GM23248 (cell line): ENCODE data around the gene ABCG4. TPM values are rescaled to one million over a fixed set of nuclear protein-coding genes. Genes with fewer than 3 reads are reported as not detected.

Experiments
- DNase-seq: peaks from one replicate; pipeline ENCODE4 v3.0.0-alpha.2; 2015
- H2AFZ ChIP-seq: fragments of 200-600 bp; sonication (generic); 2 replicates; pipeline ENCODE4 v1.6.1; 2016; ENCODE audit warnings: antibody characterized with exemption
- H3F3A ChIP-seq: fragments of 200-600 bp; sonication (generic); 2 replicates; pipeline ENCODE4 v1.6.1; 2016; ENCODE audit warnings: mild to moderate bottlenecking, antibody characterized with exemption, mixed run types; ENCODE audit not compliant: insufficient read depth
- H3K27ac ChIP-seq: fragments of 200-600 bp; sonication (generic); 2 replicates; pipeline ENCODE4 v1.5.1; 2016; ENCODE audit warnings: mild to moderate bottlenecking
- H3K27me3 ChIP-seq: fragments of 200-600 bp; sonication (generic); replicated peaks from 2 replicates; pipeline ENCODE4 v1.6.1; 2016; ENCODE audit warnings: mild to moderate bottlenecking; ENCODE audit not compliant: insufficient read depth
- H3K36me3 ChIP-seq: fragments of 200-600 bp; sonication (generic); 2 replicates; pipeline ENCODE4 v1.6.1; 2016; ENCODE audit warnings: low read depth, mild to moderate bottlenecking
- H3K4me1 ChIP-seq: fragments of 200-600 bp; sonication (generic); 2 replicates; pipeline ENCODE4 v1.6.1; 2016; ENCODE audit warnings: mild to moderate bottlenecking; ENCODE audit not compliant: insufficient read depth
- H3K4me2 ChIP-seq: fragments of 200-600 bp; sonication (generic); one replicate; pipeline ENCODE4 v1.6.1; 2016; ENCODE audit warnings: mild to moderate bottlenecking; ENCODE audit not compliant: unreplicated experiment
- H3K4me3 ChIP-seq: fragments of 200-600 bp; sonication (generic); 2 replicates; pipeline ENCODE4 v1.5.1; 2016; ENCODE audit warnings: mild to moderate bottlenecking
- H3K79me2 ChIP-seq: fragments of 200-600 bp; sonication (generic); 2 replicates; pipeline ENCODE4 v1.6.1; 2016; ENCODE audit warnings: mild to moderate bottlenecking; ENCODE audit not compliant: insufficient read depth
- H3K9ac ChIP-seq: fragments of 200-600 bp; sonication (generic); 2 replicates; pipeline ENCODE4 v1.6.1; 2016; ENCODE audit warnings: mild to moderate bottlenecking
- H3K9me2 ChIP-seq: fragments of 200-600 bp; sonication (generic); 2 replicates; pipeline ENCODE4 v1.6.1; 2016; ENCODE audit warnings: mixed run types, mild to moderate bottlenecking, moderate library complexity; ENCODE audit not compliant: insufficient read depth
- H3K9me3 ChIP-seq: fragments of 200-600 bp; sonication (generic); one replicate; pipeline ENCODE4 v1.6.1; 2017; ENCODE audit warnings: low read depth
- H4K20me1 ChIP-seq: fragments of 200-600 bp; sonication (generic); 2 replicates; pipeline ENCODE4 v1.6.0; 2016; ENCODE audit not compliant: insufficient read depth
- EZH2 ChIP-seq: fragments of 200-600 bp; sonication (generic); IDR thresholded peaks from 2 replicates; pipeline ENCODE4 v1.6.1; 2018; ENCODE audit warnings: antibody characterized with exemption, mild to moderate bottlenecking; ENCODE audit not compliant: insufficient read depth, poor library complexity, severe bottlenecking
- EZH2phosphoT487 ChIP-seq: fragments of 200-600 bp; sonication (generic); IDR thresholded peaks from 2 replicates; pipeline ENCODE4 v1.6.1; 2018; ENCODE audit warnings: antibody characterized with exemption, moderate library complexity, mild to moderate bottlenecking, low read depth; ENCODE audit not compliant: insufficient read depth
- WGBS, 2 experiments: methylation state at CpG; one replicate each; pipeline ENCODE4 v1.1.6; 2015 to 2017; ENCODE audit warnings: low lambda C conversion rate in 2 of 2, low coverage in 1 of 2; ENCODE audit errors: missing lambda C conversion rate in 2 of 2; 5-methylcytosine and 5-hydroxymethylcytosine counted together
- in situ Hi-C: fragments of 300-500 bp; cut with MboI; formaldehyde crosslinking; loops from 2 replicates; pipeline ENCODE4 v1.15.0; 2020
- polyA plus RNA-seq: library from polyadenylated mRNA; unstranded; fragments of >200 nt; fragmentation: Nextera tagmentation; extraction: Ambion mirVana; gene quantifications from 2 replicates; pipeline ENCODE4 v1.2.1, GENCODE V29; 2016
- total RNA-seq: library from RNA; depleted of rRNA; stranded (reverse); fragments of >200 nt; shearing (Covaris generic); gene quantifications from 2 replicates; pipeline ENCODE4 v1.2.3, GENCODE V29; 2014

Gene ABCG4
- total and polyA plus RNA-seq, 2 experiments from 2014 or later: 0.06 TPM; not detected in 1

DNA sequence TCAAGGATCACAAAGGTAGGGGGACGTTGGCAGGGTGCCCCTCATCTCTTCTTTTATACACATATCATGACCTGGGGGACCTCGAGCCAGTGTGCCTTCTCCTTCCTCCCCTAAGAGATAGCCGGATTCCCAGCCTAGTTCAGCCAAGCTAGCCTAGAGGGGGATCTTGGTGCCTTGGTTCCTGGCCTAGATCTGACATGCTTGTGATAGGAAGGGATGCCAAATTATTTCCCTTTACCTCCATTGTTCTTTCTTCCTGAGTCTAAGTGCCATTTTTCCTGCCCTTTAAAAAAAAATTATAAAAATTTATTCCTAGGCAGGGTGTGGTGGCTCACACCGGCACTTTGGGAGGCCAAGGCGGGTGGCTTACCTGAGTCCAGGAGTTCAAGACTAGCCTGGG is 34.5 kb upstream of the ABCG4 start:
- H3K4me2 ChIP-seq: no peak overlapping the region
- no peak overlapping the region for H3K27ac ChIP-seq
- no peak overlapping the region for H3K4me3 ChIP-seq
- H3K27me3 ChIP-seq: no peaks in the 10 kb centered on the region
- no peaks in the 10 kb centered on the region; the same call in 1 of the 2 replicates for H3K36me3 ChIP-seq
- 93 to 96% methylated on average over 5 of the region's 5 CpGs for WGBS, 2 experiments
- H3K4me1 ChIP-seq: no peaks in the 10 kb centered on the region
- H2AFZ ChIP-seq: no peak overlapping the region
- H4K20me1 ChIP-seq: no peaks in the 10 kb centered on the region
- TF ChIP-seq EZH2phosphoT487 (no peak), EZH2 (no peak)
- in situ Hi-C loops: no loop called here
- H3F3A ChIP-seq: peaks cover 11% of the 10 kb centered on the region
- H3K9me2 ChIP-seq: no peaks in the 10 kb centered on the region
- no peak overlapping the region for H3K9ac ChIP-seq
- no peak for DNase-seq
- H3K9me3 ChIP-seq: no peaks in the 10 kb centered on the region
- peaks cover 11% of the 10 kb centered on the region for H3K79me2 ChIP-seq

DNA sequence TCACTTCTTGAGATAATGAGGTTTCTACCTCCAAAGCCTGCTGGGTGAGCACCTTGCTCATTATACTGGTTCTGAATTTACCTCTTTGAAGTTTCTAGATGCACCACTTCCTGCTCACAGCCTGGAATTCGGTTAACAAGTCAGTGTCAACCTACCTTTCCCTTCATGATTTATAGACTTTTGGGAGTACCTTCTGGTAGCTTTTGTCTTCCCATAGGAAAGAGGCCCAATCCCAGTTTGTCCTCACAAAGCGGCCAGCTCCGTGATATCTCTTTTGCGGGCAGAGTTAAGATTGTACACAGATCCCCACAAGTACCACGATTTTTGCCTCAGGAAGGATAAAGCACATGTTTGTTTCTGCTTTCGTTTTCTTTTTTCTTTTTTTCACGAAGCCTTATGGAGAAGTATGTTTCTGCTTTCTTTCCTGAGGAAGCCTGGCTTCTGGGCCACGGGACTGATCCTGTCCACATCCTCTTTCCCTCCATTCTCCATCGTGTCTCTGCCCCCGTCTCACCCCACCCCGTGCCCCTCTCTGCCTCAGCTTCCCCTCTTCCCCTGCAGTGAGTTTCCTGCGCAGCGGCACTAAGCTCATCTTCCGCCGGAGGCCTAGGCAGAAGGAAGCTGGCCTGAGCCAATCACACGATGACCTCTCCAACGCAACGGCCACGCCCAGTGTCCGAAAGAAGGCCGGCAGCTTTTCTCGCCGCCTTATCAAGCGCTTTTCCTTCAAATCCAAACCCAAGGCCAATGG is 33.2 kb upstream of the ABCG4 start:
- no peak overlapping the region for H3K9ac ChIP-seq
- TF ChIP-seq EZH2 (no peak), EZH2phosphoT487 (no peak)
- no peak overlapping the region for H3K4me2 ChIP-seq
- no peak for DNase-seq
- H3K27ac ChIP-seq: no peak overlapping the region
- H4K20me1 ChIP-seq: no peaks in the 10 kb centered on the region
- no peak overlapping the region for H2AFZ ChIP-seq
- H3K9me3 ChIP-seq: no peaks in the 10 kb centered on the region
- no peaks in the 10 kb centered on the region for H3K79me2 ChIP-seq
- WGBS, 2 experiments: 81 to 86% methylated on average over 17 to 24 of the region's 24 CpGs
- no peaks in the 10 kb centered on the region for H3K9me2 ChIP-seq
- no peak overlapping the region for H3K4me3 ChIP-seq
- H3F3A ChIP-seq: peaks cover 11% of the 10 kb centered on the region
- H3K4me1 ChIP-seq: no peaks in the 10 kb centered on the region
- in situ Hi-C loops: no loop called here
- H3K27me3 ChIP-seq: no peaks in the 10 kb centered on the region
- H3K36me3 ChIP-seq: no peaks in the 10 kb centered on the region; the same call in 1 of the 2 replicates

DNA sequence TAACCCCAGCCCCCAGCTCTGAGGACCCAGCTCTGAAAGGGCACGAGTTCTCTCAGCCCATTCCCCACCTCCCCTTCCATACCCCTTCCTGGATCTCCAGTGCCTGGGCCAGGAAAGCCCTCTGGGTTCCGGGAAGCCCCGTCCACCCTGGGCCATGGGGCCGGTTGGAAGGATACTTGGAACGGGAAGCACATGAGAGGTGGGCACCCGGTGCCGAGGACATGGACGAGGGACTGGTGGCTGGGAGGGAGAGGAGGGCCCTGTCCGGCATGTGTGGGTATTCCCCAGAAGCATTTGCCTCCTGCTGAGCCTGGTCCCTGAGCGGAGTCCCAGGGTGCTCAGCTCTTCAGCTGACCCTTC is 32.6 kb upstream of the ABCG4 start:
- no peak for DNase-seq
- Histone ChIP-seq H3K27ac (no peak overlapping the region), H4K20me1 (no peaks in the 10 kb centered on the region), H3K79me2 (no peaks in the 10 kb centered on the region), H3K9me3 (no peaks in the 10 kb centered on the region), H3K36me3 (no peaks in the 10 kb centered on the region; the same call in 1 of the 2 replicates), H3K27me3 (no peaks in the 10 kb centered on the region), H3K4me3 (no peak overlapping the region), H2AFZ (no peak overlapping the region), H3K9ac (no peak overlapping the region), H3K9me2 (no peaks in the 10 kb centered on the region), H3K4me1 (no peaks in the 10 kb centered on the region), H3F3A (peaks cover 11% of the 10 kb centered on the region), H3K4me2 (no peak overlapping the region)
- in situ Hi-C loops: no loop called here
- WGBS, 2 experiments: 84 to 88% methylated on average over 10 of the region's 10 CpGs
- TF ChIP-seq EZH2phosphoT487 (no peak), EZH2 (no peak)

DNA sequence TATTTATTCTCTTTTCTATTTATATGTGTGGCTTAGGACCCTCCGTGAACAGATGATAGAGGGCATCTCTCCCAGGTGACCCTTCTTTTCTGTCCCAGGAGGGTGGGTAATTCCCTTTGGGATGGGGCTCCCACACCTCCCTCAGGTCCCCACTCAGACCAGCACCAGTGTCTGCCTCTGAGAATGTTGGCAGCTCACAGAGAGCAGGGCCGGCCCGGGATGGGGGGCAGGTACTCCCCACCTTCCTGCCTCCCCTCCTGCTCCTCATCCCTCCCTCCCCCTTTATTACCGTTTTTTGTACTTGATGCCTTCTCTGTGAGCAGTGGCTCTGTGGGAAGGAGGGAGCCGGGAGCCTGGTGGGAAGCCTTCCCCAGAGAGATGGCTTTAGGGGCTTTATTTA is 32.3 kb upstream of the ABCG4 start:
- Histone ChIP-seq H3K27ac (no peak overlapping the region), H3K27me3 (no peaks in the 10 kb centered on the region), H3K4me1 (no peaks in the 10 kb centered on the region), H3K4me2 (no peak overlapping the region), H3K36me3 (no peaks in the 10 kb centered on the region; the same call in 1 of the 2 replicates), H3K9me2 (no peaks in the 10 kb centered on the region), H3K79me2 (peaks cover 1% of the 10 kb centered on the region), H3K9me3 (no peaks in the 10 kb centered on the region), H4K20me1 (no peaks in the 10 kb centered on the region), H2AFZ (no peak overlapping the region), H3F3A (peaks cover 11% of the 10 kb centered on the region), H3K9ac (no peak overlapping the region), H3K4me3 (no peak overlapping the region)
- DNase-seq: no peak
- in situ Hi-C loops: no loop called here
- TF ChIP-seq EZH2 (no peak), EZH2phosphoT487 (no peak)
- 63 to 67% methylated on average over 4 to 5 of the region's 5 CpGs for WGBS, 2 experiments
